ENCODE data around the gene UNC45B. TPM values are rescaled to one million over a fixed set of nuclear protein-coding genes. Genes with fewer than 3 reads are reported as not detected.

The UNC45B gene
- polyA plus RNA-seq, 1 donor (not counting 4 experiments of a cell fraction or from before 2014, with no cell fraction given), result 0.03 TPM

GRCh38 chr17:35213412-35213940 lies 65.9 kb downstream of the UNC45B start:
- Histone ChIP-seq H3K79me2 (ENCODE audit: control insufficient read depth, insufficient read depth, low read length) (no peaks in the 10 kb centered on the region), H3K9me1 (ENCODE audit: control insufficient read depth, extremely low read depth, insufficient read depth, low read length) (no peaks in the 10 kb centered on the region), H2AFZ (ENCODE audit: control insufficient read depth, low read length) (no peak overlapping the region), H3K27me3 (ENCODE audit: control insufficient read depth, extremely low read depth, insufficient read depth, low read length) (no peaks in the 10 kb centered on the region), H3K9ac (ENCODE audit: control insufficient read depth, extremely low read depth, insufficient read depth, low read length) (no peak overlapping the region), H4K20me1 (ENCODE audit: control insufficient read depth, extremely low read depth, insufficient read depth, low read length) (no peaks in the 10 kb centered on the region), H3K9me3 (ENCODE audit: control insufficient read depth, low read depth, low read length) (no peaks in the 10 kb centered on the region), H3K36me3 (ENCODE audit: control insufficient read depth in 2 of 2, extremely low read depth in 1 of 2, insufficient read depth in 2 of 2, low read length in 2 of 2) (no peaks in the 10 kb centered on the region), H3K4me1 (ENCODE audit: control insufficient read depth, extremely low read depth, insufficient read depth, low read length) (no peaks in the 10 kb centered on the region), H3K4me3 (ENCODE audit: control insufficient read depth in 2 of 3, extremely low read depth in 1 of 3, insufficient read depth in 2 of 3, low read depth in 1 of 3, low read length in 3 of 3) (no peak overlapping the region), H3K27ac (ENCODE audit: control insufficient read depth, insufficient read depth, low read length) (no peak overlapping the region), H3K4me2 (ENCODE audit: control insufficient read depth, extremely low read depth, insufficient read depth, low read depth, low read length) (no peak overlapping the region)
- DNase-seq (ENCODE audit: low read depth, low spot score) (no peak), FAIRE-seq (no peak)
- TF ChIP-seq EZH2 (IDR thresholded peaks at IDR 0.05; ENCODE audit: low read length) (no peak), CTCF (optimal IDR thresholded peaks at IDR 0.05 in 1 of 3, IDR thresholded peaks at IDR 0.05 in 1 of 3, conservative IDR thresholded peaks at IDR 0.05 in 1 of 3; ENCODE audit: extremely low read depth in 1 of 3, insufficient read depth in 2 of 3, low read length in 3 of 3) (no peak)
- dilution Hi-C loops (cut with MboI; ENCODE audit: extremely low pct_ligation_motif_present, low sequenced_read_pairs), result no loop called here

- Histone ChIP-seq H3K9ac (ENCODE audit: control insufficient read depth, extremely low read depth, insufficient read depth, low read length) (no peak overlapping the region), H3K4me2 (ENCODE audit: control insufficient read depth, extremely low read depth, insufficient read depth, low read depth, low read length) (no peak overlapping the region), H3K4me1 (ENCODE audit: control insufficient read depth, extremely low read depth, insufficient read depth, low read length) (no peaks in the 10 kb centered on the region), H3K9me3 (ENCODE audit: control insufficient read depth, low read depth, low read length) (no peaks in the 10 kb centered on the region), H3K27me3 (ENCODE audit: control insufficient read depth, extremely low read depth, insufficient read depth, low read length) (no peaks in the 10 kb centered on the region), H4K20me1 (ENCODE audit: control insufficient read depth, extremely low read depth, insufficient read depth, low read length) (no peaks in the 10 kb centered on the region), H2AFZ (ENCODE audit: control insufficient read depth, low read length) (no peak overlapping the region), H3K27ac (ENCODE audit: control insufficient read depth, insufficient read depth, low read length) (no peak overlapping the region), H3K4me3 (ENCODE audit: control insufficient read depth in 2 of 3, extremely low read depth in 1 of 3, insufficient read depth in 2 of 3, low read depth in 1 of 3, low read length in 3 of 3) (no peak overlapping the region), H3K36me3 (ENCODE audit: control insufficient read depth in 2 of 2, extremely low read depth in 1 of 2, insufficient read depth in 2 of 2, low read length in 2 of 2) (no peaks in the 10 kb centered on the region), H3K9me1 (ENCODE audit: control insufficient read depth, extremely low read depth, insufficient read depth, low read length) (no peaks in the 10 kb centered on the region), H3K79me2 (ENCODE audit: control insufficient read depth, insufficient read depth, low read length) (no peaks in the 10 kb centered on the region)
- no peak for TF ChIP-seq EZH2 (IDR thresholded peaks at IDR 0.05; ENCODE audit: low read length)
- no peak for TF ChIP-seq CTCF (optimal IDR thresholded peaks at IDR 0.05 in 1 of 3, IDR thresholded peaks at IDR 0.05 in 1 of 3, conservative IDR thresholded peaks at IDR 0.05 in 1 of 3; ENCODE audit: extremely low read depth in 1 of 3, insufficient read depth in 2 of 3, low read length in 3 of 3)
- DNase-seq (ENCODE audit: low read depth, low spot score) (no peak), FAIRE-seq (no peak)
- dilution Hi-C loops (cut with MboI; ENCODE audit: extremely low pct_ligation_motif_present, low sequenced_read_pairs), result no loop called here
These were observed 66.6 kb downstream of the UNC45B start for GRCh38 chr17:35214192-35214591.
